Activated CD4-positive, alpha-beta T cell treated with anti-CD3 and anti-CD28 coated beads for 4 hours (primary cell): ENCODE measurements around the gene CYP4F2.
"Not testable (repeated sequence)": the region's sequence is repeated elsewhere in the genome, so short reads cannot be mapped to it uniquely, and the experiment has no call there.

ENCODE experiments used
- DNase-seq, 2 donors: peaks; one replicate each; pipeline ENCODE4 v3.0.0-alpha.2; 2020

The CYP4F2 gene

DNA sequence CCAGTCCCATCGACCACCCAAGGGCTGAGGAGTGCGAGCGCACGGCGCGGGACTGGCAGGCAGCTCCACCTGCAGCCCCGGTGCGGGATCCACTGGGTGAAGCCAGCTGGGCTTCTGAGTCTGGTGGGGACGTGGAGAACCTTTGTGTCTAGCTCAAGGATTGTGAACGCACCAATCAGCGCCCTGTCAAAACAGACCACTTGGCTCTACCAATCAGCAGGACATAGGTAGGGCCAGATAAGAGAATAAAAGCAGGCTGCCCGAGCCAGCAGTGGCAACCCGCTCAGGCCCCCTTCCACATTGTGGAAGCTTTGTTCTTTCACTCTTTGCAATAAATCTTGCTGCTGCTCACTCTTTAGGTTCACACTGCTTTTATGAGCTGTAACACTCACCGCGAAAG, 2.2 kb upstream of the CYP4F2 start:
- not testable (repeated sequence) for DNase-seq

DNA sequence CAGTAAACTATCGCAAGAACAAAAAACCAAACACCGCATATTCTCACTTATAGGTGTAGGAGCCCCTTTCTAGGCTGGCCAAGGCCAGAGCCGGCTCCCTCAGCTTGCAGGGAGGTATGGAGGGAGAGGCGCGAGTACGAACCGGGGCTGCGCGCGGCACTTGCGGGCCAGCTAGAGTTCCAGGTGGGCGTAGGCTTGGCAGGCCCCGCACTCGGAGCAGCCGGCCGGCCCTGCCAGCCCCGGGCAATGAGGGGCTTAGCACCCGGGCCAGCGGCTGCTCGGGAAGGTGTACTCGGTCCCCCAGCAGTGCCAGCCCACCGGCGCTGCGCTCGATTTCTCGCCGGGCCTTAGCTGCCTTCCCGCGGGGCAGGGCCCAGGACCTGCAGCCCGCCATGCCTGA, 1.7 kb upstream of the CYP4F2 start:
- not testable (repeated sequence) for DNase-seq

- no peak for DNase-seq
These were observed 692 bp downstream of the CYP4F2 start for GRCh38 chr19:15897026-15897737.

GRCh38 chr19:15895876-15896430, 1.9 kb downstream of the CYP4F2 start:
- no peak for DNase-seq

- DNase-seq = no peak
These were observed 3.5 kb downstream of the CYP4F2 start for GRCh38 chr19:15894359-15894758.

DNA sequence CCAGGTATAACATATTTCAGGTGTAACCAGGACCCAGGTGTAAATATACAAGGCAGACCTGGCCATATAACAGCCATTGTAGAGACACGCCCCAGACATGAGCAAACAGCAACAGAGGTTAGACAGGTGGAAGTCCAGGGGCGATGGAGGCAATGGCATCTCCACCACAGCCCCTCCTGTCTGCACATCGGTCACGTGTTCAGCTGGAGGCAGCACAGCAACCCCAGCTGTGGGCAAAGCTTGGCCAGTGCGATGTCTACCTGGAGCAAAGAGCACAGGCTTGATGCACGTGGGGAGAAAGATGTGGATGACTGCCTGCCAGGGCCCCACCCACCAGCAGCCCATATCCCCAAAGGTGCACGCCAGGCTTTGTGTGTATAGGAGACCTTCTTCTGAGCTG, 4.4 kb downstream of the CYP4F2 start:
- DNase-seq = no peak

GRCh38 chr19:15892012-15892411, 5.9 kb downstream of the CYP4F2 start:
- DNase-seq = no peak

GRCh38 chr19:15891434-15891833, 6.4 kb downstream of the CYP4F2 start:
- DNase-seq = no peak

DNA sequence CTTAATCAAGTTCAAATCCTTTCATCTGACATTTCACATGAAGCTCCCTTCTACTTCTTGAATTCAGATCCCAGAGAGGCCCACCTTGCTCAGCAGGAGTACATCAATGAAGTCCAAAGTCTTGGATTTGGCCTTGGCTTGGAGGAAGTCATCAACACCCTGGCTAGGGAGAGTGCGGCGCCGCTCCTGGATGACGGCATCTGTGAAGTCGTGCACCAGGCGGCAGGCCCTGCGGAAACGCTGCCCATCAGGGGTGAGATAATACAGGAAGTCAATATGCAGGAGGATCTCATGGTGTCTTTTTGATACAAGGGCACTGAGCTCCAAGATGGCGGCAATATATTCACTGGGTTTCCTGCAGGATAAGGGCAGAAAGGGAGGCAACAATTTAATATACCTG, 8.5 kb downstream of the CYP4F2 start:
- DNase-seq = not testable (repeated sequence)

- DNase-seq = no peak
These were observed 12.0 kb downstream of the CYP4F2 start for GRCh38 chr19:15885919-15886318.

GRCh38 chr19:15885167-15885566, 12.7 kb downstream of the CYP4F2 start:
- DNase-seq = no peak

DNA sequence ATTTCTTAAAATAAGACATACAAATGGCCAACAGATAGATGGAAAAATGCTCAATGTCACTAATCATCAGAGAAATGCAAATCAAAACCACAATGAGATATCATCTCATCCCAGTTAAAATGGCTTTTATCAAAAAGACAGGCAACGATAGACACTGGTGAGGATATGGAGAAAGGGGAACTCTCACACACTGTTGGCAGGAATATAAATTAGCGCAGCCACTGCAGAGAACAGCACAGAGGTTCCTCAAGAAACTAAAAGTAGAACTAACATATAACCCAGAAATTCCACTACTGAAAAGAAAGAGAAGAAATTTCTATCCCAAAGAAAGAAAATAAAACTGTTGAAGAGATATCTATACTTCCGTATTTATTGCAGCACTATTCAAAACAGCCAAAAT, 14.5 kb downstream of the CYP4F2 start:
- not testable (repeated sequence) for DNase-seq

DNA sequence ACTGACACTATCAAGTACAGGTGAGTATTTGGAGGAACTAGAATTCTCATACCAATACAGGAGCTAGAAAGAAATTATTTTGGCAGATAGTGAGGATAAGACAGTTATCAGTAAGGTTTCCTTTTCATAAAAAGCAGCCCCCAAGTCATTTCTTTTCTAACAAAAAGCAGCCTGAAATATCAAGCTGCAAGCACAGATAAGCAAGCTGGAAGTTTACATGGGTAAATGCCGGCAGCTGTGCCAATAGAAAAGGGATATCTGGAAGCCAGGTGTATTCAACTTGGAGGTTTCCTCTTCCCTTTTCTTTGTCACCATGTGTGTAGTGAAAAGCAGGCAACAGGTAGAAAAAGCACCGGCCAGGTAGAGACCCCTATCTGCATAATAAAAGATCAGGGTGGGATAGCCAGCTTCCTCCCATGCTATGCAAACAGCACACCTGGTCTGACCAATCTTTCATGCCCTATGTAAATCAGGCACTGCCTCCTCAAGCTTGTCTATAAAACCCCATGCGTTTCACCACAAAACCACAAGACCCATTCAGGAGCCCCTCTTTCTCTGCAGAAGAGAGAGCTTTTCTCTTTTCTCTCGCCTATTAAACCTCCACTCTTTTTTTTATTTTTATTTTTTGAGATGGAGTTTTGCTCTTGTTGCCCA, 22.9 kb downstream of the CYP4F2 start:
- DNase-seq = no peak

DNA sequence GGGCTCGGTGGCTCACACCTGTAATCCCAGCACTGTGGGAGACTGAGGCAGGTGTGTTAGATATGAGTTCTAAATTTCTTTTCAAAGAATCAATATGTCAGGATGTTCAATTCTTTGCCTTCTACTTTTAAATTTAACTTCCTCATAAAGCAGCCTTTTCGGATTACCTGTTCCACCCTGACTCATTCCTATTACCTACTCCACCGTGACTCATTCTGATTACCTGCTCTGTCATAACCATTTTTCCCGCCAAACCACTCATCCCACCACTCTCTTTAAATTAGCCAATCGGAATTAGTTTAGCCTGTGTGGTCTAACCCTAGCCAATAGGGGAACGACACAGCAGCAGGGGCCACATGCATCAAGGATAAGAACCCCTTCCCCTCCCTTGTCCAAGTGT, 24.1 kb downstream of the CYP4F2 start:
- not testable (repeated sequence) for DNase-seq

GRCh38 chr19:15871570-15871969, 26.3 kb downstream of the CYP4F2 start:
- no peak for DNase-seq

DNA sequence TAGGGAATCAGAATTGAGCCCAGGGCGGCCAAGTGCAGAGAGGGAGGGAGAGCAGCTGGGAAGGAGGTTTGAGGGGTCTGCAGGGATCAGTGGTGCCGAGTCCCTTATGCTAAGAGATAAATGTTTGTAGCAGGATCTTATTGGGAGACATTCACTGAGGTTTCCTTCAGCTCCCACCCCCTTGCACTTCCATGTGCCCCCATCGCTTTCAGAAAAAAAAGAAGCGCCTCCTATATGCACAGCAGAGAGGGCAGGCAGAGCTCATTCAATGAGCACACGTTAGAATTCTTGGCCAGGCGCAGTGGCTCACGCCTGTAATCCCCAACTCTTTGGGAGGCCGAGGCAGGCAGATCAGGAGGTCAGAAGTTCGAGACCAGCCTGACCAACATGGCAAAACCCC, 28.0 kb downstream of the CYP4F2 start:
- no peak for DNase-seq

- peak; percentile 42 to 49 for DNase-seq
These were observed 28.7 kb downstream of the CYP4F2 start for GRCh38 chr19:15869109-15869555.

- DNase-seq = no peak
These were observed 31.2 kb downstream of the CYP4F2 start for GRCh38 chr19:15866636-15867035.

DNA sequence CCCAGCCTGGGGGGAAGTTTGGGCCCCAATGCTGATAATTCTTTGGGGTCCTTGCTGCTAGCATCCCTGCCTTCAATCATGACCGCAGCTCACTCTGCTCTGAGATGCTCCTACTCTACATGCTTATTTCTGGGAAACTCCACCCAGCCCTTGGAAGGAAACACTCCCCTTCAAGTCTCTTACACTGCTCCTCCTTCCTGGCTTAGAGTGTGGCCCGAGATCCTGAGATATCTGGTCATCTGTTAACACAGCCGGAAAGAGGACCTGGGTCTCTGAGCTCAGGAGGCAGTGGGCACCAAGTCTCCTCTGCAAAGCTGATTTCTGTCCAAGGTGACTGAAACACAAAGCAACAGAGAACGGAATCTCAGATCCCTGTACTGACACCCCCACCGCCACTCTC, 33.0 kb downstream of the CYP4F2 start:
- no peak for DNase-seq

- DNase-seq = no peak
These were observed 34.6 kb downstream of the CYP4F2 start for GRCh38 chr19:15863272-15863671.

GRCh38 chr19:15862444-15862843, 35.4 kb downstream of the CYP4F2 start:
- DNase-seq = no peak

- no peak for DNase-seq
These were observed 37.4 kb downstream of the CYP4F2 start for GRCh38 chr19:15860522-15860921.

GRCh38 chr19:15859187-15859586, 38.7 kb downstream of the CYP4F2 start:
- DNase-seq = no peak

- DNase-seq = no peak
These were observed 47.5 kb downstream of the CYP4F2 start for GRCh38 chr19:15850385-15850784.
